IPS-20b (cell line): Measurements from ENCODE around the gene IGF1R.

Experiments
- H3K27ac ChIP-seq: one replicate; pipeline ENCODE4 v1.5.1; 2013; ENCODE audit warnings: low read length
- H3K27me3 ChIP-seq: 2 replicates; pipeline ENCODE4 v1.6.1; 2013; ENCODE audit warnings: mild to moderate bottlenecking, low read length, inconsistent platforms; ENCODE audit not compliant: insufficient read depth
- H3K36me3 ChIP-seq: 2 replicates; pipeline ENCODE4 v1.6.1; 2013; ENCODE audit warnings: low read depth, mild to moderate bottlenecking, inconsistent platforms, low read length, moderate library complexity; ENCODE audit not compliant: insufficient read depth
- H3K4me1 ChIP-seq: 2 replicates; pipeline ENCODE4 v1.6.1; 2013; ENCODE audit warnings: mild to moderate bottlenecking, control low read depth, inconsistent platforms, low read length, moderate library complexity; ENCODE audit not compliant: insufficient read depth
- H3K4me3 ChIP-seq: 2 replicates; pipeline ENCODE4 v1.5.1; 2013; ENCODE audit warnings: mild to moderate bottlenecking, low read length, inconsistent platforms
- H3K9ac ChIP-seq: 2 replicates; pipeline ENCODE4 v1.6.1; 2013; ENCODE audit warnings: low read depth, mild to moderate bottlenecking, inconsistent platforms, low read length, moderate library complexity
- H3K9me3 ChIP-seq: 2 replicates; pipeline ENCODE4 v1.6.1; 2013; ENCODE audit warnings: mild to moderate bottlenecking, low read depth, low read length, inconsistent platforms; ENCODE audit not compliant: insufficient read depth

The IGF1R gene

DNA sequence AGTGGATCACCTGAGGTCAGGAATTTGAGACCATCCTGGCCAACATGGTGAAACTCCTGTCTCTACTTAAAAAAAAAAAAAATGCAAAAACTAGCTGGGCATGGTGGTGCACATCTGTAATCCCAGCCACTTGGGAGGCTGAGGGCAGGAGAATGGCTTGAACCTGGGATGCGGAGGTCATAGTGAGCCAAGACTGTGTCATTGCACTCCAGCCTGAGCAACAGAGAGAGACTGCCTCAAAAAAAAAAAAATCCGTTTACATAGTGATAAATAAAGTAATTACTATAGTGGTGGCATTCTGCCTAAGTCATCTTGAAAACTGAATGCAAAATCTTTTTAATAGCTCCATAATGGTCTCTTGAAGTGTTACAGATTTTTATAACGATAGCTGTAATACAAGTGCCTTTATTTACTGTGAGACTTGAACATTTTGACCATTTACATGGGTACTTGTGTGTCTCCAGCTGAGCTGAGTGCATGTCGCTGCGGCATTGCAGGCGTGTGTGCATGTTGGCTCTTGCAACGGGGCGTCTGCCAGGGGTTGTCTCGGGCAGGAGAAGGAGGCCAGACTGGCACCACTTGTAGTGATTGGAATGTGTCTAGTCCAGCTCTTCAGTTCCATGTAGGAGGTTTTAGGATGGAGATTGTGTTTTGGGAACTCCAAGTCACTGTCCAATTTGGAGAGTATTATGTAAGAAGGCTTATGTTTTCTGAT, 111.9 kb downstream of the IGF1R start:
- H3K27ac ChIP-seq: no peak overlapping the region
- no peak overlapping the region for H3K4me3 ChIP-seq
- 0 out of 2 replicates have a peak, but pooled peaks cover 2% of the 10 kb centered on the region for H3K9me3 ChIP-seq
- peaks cover 3% of the 10 kb centered on the region; the same call in 1 of the 2 replicates for H3K36me3 ChIP-seq
- no peaks in the 10 kb centered on the region for H3K27me3 ChIP-seq
- H3K4me1 ChIP-seq: peaks cover 12% of the 10 kb centered on the region; the same call in 1 of the 2 replicates
- H3K9ac ChIP-seq: no peak overlapping the region

DNA sequence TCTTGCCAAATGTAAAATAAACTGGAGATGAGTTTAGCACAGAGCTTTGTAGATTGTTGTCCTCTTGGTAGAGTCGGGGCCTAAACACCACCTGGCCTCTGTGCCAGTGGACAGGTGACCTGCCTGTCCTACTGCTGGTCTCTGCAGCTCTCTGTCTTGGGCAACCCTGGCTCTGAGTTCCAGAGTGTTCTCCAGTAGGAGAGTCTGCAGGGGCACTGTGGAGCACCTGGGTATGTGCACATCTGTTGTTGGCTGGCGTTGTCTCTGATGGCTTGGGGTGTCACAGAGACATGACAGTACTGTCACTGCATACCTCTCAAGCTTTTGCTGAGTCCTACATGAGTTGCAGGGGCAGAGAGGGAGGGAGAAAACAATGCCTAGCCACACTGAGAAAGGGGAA, 112.6 kb downstream of the IGF1R start:
- peaks cover 15% of the 10 kb centered on the region; the same call in 1 of the 2 replicates for H3K4me1 ChIP-seq

DNA sequence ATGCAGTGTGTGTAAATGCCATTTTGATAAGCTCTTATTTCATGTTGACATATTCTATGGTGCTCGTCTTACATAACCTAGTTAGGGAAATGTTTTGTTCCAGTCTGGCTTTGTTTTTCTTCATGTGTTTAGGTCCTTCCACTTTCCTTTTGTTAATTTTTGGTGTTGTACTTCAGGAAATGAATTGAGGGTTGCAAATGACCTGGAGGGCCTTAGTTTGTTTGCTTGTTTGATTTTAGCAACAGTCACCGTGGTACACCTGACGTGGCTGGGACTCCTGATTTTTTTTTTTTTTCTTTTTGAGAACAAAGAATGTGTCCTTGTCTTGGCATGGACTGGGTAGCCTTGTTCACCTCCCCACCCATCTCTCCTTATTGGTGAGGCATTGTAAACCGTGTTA, 114.8 kb downstream of the IGF1R start:
- Histone ChIP-seq H3K27ac (peak overlapping the region; percentile 25), H3K4me3 (no peak overlapping the region), H3K9ac (no peak overlapping the region; the same call in 1 of the 2 replicates), H3K27me3 (no peaks in the 10 kb centered on the region), H3K36me3 (peaks cover 3% of the 10 kb centered on the region; the same call in 1 of the 2 replicates), H3K9me3 (0 out of 2 replicates have a peak, but pooled peaks cover 2% of the 10 kb centered on the region), H3K4me1 (peaks cover 28% of the 10 kb centered on the region; the same call in 1 of the 2 replicates)

More for the DNA sequence above, 112.6 kb downstream of the IGF1R start:
- H3K9me3 ChIP-seq: 0 out of 2 replicates have a peak, but pooled peaks cover 2% of the 10 kb centered on the region
- no peak overlapping the region for H3K9ac ChIP-seq
- H3K4me3 ChIP-seq: no peak overlapping the region
- peaks cover 3% of the 10 kb centered on the region; the same call in 1 of the 2 replicates for H3K36me3 ChIP-seq
- H3K27ac ChIP-seq: no peak overlapping the region
- no peaks in the 10 kb centered on the region for H3K27me3 ChIP-seq

DNA sequence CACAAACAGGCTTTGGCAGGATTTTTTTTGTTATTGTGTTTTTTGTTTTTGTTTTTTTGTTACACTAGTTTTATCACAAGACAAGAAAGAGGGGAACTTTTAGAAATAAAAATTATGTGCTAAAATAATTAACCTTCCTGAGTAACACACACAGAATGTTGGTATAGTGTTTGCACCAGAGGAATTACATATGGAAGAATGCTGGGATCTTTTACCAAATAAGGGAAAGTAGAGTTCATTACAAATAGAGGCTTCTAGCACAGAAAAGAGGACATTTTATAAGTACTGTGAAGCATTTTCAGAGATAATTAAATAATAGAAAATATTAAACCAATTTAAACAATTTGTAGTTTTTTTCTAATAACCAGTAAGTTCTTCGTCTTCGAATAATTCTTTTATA, 116.0 kb downstream of the IGF1R start:
- Histone ChIP-seq H3K9me3 (0 out of 2 replicates have a peak, but pooled peaks cover 2% of the 10 kb centered on the region), H3K9ac (peak overlapping the region; percentile 17; the same call in 1 of the 2 replicates), H3K4me3 (no peak overlapping the region), H3K27me3 (no peaks in the 10 kb centered on the region), H3K36me3 (peaks cover 3% of the 10 kb centered on the region; the same call in 1 of the 2 replicates), H3K4me1 (peaks cover 33% of the 10 kb centered on the region; the same call in 1 of the 2 replicates), H3K27ac (peak overlapping the region; percentile 39)

DNA sequence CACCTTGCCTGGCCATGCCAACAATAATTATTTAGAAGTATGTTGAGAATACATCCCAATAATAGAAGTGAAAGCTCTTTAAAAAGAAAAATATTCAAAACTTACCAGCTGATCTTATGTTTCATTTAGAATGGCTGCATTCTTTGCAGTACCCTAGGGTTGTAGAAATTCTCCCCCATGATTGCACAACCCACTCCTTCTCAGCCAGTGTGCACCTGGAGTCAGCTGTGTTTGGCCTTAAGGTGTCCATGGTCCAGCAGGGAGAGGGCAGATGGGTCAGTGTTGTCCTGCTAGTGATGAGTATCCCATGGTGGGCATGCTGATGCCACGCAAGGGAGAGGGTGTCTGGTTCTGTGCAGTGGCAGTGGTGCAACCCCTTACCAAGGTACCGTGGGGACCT, 117.3 kb downstream of the IGF1R start:
- no peak overlapping the region for H3K27ac ChIP-seq
- H3K4me3 ChIP-seq: no peak overlapping the region
- no peaks in the 10 kb centered on the region for H3K27me3 ChIP-seq

DNA sequence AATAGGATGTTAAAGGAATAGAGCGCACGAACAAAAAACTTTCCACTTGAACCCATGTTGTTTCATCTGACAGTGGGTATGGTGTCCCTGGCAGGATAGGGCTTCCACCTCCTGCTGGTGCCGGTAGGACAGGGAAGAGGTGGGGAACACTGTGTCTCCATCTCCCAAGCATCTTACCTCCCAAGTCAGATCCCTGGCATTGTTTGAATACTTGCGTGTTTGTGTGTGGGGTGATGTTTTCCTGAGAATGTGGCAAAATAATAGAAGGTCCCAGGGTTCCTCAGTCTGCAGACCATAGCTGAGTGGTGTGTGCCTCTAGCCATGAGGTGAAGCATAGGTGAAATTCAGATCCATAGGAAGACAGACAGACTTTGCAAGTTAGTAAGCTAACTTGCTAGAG, 119.4 kb downstream of the IGF1R start:
- Histone ChIP-seq H3K36me3 (no peaks in the 10 kb centered on the region), H3K4me1 (peaks cover 45% of the 10 kb centered on the region; the same call in 1 of the 2 replicates), H3K9ac (no peak overlapping the region)

More for the DNA sequence above, 117.3 kb downstream of the IGF1R start:
- Histone ChIP-seq H3K9ac (no peak overlapping the region), H3K4me1 (peaks cover 33% of the 10 kb centered on the region; the same call in 1 of the 2 replicates), H3K36me3 (peaks cover 3% of the 10 kb centered on the region; the same call in 1 of the 2 replicates), H3K9me3 (0 out of 2 replicates have a peak, but pooled peaks cover 2% of the 10 kb centered on the region)

DNA sequence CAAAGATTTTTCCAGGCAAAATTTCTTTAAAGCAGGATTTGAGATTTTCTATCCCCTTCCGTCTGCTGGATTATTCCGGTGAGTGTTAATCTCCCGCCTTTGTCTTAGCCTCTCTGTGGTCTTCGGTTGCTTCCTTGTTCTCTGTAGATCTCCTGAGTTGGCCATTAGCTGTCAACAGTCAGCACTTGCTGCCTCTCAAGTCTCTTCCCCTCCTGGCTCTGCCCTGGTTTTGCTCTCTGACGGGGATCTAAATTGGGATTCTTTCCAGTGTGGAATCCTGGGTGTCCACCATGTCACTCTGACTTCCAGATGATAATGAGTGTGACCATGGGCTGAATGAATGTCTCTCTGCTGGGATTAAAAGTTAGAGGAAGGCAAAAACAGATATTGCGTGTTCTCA, 121.5 kb downstream of the IGF1R start:
- no peaks in the 10 kb centered on the region for H3K9me3 ChIP-seq
- no peak overlapping the region for H3K9ac ChIP-seq
- no peak overlapping the region for H3K4me3 ChIP-seq
- no peaks in the 10 kb centered on the region for H3K36me3 ChIP-seq
- H3K27ac ChIP-seq: no peak overlapping the region
- H3K4me1 ChIP-seq: peaks cover 51% of the 10 kb centered on the region
- H3K27me3 ChIP-seq: no peaks in the 10 kb centered on the region

More for the DNA sequence above, 119.4 kb downstream of the IGF1R start:
- Histone ChIP-seq H3K27me3 (no peaks in the 10 kb centered on the region), H3K9me3 (no peaks in the 10 kb centered on the region), H3K27ac (no peak overlapping the region), H3K4me3 (no peak overlapping the region)

DNA sequence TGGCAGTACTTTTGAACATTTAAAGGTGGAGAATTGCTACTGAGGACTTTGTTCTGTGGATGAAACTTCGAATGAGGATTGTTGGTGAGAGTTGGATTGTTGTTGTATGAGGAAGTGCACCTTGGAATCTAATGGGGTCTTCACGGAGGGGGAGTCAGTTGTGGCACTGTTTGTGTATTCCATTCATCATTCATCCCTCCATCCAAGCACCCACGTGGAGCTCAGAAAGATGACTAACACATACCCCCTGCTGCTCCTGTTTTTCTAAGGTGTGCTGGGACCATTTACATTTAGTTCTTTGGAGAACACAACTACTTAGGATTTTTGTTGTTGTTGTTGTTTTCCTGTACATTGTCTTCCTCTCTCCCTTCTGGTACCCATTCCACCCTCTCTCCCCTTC, 122.6 kb downstream of the IGF1R start:
- Histone ChIP-seq H3K27me3 (no peaks in the 10 kb centered on the region), H3K4me1 (peaks cover 57% of the 10 kb centered on the region), H3K36me3 (no peaks in the 10 kb centered on the region), H3K4me3 (no peak overlapping the region), H3K9me3 (no peaks in the 10 kb centered on the region), H3K27ac (no peak overlapping the region), H3K9ac (no peak overlapping the region)

DNA sequence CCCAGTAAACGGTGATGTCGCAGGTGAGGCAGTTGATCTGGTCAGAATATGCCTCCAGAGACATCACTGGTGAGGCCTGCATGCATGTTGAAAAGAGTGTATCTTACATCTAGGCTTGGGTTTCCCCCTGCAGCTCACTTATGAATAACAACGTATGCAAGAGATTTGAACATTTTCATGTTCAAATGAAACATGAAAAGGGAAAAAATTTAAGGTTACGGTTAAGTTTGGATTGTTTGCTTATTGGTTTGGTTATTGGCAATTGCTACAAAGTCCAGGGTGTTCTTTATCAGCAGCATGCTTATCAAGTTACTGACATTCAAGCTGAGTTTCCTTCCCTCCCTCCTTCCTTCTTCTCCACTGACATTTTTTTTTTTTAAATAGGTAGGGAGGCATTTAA, 123.2 kb downstream of the IGF1R start:
- Histone ChIP-seq H3K27me3 (no peaks in the 10 kb centered on the region), H3K9ac (no peak overlapping the region), H3K9me3 (no peaks in the 10 kb centered on the region), H3K4me1 (peaks cover 54% of the 10 kb centered on the region), H3K27ac (no peak overlapping the region), H3K36me3 (no peaks in the 10 kb centered on the region), H3K4me3 (no peak overlapping the region)

DNA sequence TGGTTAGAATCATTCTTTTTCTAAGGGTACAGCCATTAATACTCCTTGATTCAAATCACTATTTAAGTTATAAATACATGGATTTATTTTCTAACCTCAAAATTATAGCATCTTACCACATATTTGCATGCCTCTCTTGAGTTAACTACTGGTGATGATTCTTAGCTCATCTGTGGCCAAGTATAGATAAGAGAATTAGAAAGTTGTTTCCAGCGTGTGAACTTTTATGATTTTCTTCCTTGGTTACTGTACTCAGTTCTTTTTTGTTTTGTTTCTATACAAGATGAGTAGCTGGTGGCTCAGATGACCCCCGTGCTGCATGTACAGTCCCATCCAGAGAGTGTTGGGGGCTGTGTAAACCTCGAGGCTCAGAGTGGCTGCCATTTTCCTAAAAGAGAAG, 124.6 kb downstream of the IGF1R start:
- Histone ChIP-seq H3K9me3 (no peaks in the 10 kb centered on the region), H3K36me3 (no peaks in the 10 kb centered on the region), H3K4me1 (peaks cover 52% of the 10 kb centered on the region), H3K27ac (peak overlapping the region; percentile 33), H3K4me3 (no peak overlapping the region), H3K27me3 (no peaks in the 10 kb centered on the region), H3K9ac (no peak overlapping the region)

DNA sequence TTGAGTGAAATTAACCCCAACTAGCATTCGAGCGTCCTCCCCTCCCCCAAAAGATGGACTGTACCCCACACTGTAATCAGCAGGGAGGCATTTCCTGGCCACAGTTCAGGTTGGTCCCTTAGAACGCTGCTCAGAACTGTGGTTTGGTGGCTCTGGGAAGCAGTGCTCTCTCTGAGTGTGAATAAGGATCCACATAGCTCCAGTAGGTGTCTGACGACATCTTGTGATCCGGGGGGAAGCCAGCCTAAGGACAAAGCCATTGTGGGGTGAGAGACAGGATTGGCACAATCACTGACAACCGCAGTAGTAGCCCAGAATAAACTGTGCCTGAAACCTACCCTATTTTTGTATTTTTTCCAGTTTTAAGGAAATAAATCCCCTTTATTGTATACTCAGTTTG, 125.3 kb downstream of the IGF1R start:
- Histone ChIP-seq H3K4me3 (0 out of 2 replicates have a peak overlapping the region, but pooled peaks have one; percentile 5), H3K4me1 (peaks cover 54% of the 10 kb centered on the region), H3K27ac (no peak overlapping the region), H3K27me3 (no peaks in the 10 kb centered on the region), H3K36me3 (no peaks in the 10 kb centered on the region), H3K9me3 (no peaks in the 10 kb centered on the region), H3K9ac (no peak overlapping the region; the same call in 1 of the 2 replicates)
